ENCODE results near the gene DOCK1.

The DOCK1 gene

DNA sequence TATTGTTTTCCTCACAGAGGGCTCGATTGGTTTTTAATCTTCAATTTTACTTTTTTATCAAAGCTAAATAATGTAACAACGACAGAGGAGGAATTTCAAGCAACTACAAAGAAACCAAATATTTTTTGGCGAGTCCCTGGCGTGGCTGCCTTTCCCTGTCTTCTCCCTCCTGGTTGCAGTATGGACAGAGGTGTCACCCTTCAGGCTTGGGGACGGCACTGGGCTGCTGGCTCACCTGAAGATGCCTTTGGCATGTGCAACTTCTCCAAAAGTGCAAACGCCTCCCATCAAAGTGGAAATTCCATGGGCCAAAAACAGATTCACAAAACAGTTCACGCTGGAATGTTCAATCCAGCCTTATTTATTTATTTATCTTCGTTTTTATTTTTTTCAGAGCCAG lies 51.9 kb downstream of the DOCK1 start:
- no peak for DNase-seq (ENCODE audit: low spot score in 2 of 2)
- in situ Hi-C loops (cut with MboI; ENCODE audit: low sequenced_read_pairs) = no loop called here
- H3K9me3 ChIP-seq = no peaks in the 10 kb centered on the region

DNA sequence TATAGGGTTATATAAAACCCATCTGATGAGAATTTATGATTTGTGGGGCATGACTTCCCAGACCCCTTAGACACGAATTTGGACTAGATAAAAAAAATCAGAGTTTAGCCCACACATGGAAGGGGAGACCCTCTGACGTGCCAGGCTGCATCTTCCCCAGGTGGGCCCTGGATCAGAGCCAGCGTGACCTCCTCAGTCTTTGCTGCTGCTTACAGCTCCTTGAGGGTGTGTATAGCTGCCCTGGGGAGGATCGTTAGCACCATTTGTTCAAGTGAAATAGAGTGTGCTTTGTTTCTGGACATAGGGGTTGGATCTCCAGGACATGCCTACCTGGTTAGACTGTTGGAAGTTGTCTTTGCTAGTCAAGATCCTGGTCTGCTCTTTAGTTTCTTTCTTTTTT lies 54.2 kb downstream of the DOCK1 start:
- no peaks in the 10 kb centered on the region for H3K27me3 ChIP-seq (ENCODE audit: low read depth)
- H3K4me3 ChIP-seq = no peak overlapping the region
- H3K4me1 ChIP-seq = no peaks in the 10 kb centered on the region
- no peaks in the 10 kb centered on the region for H3K36me3 ChIP-seq (replicated peaks)
- in situ Hi-C loops (cut with MboI; ENCODE audit: low sequenced_read_pairs) = no loop called here
- DNase-seq (ENCODE audit: low spot score in 2 of 2) = no peak
- H3K9me3 ChIP-seq = no peaks in the 10 kb centered on the region

More for the DNA sequence above, 51.9 kb downstream of the DOCK1 start:
- Histone ChIP-seq H3K4me3 (no peak overlapping the region), H3K27me3 (ENCODE audit: low read depth) (no peaks in the 10 kb centered on the region), H3K4me1 (no peaks in the 10 kb centered on the region), H3K36me3 (replicated peaks) (no peaks in the 10 kb centered on the region)

DNA sequence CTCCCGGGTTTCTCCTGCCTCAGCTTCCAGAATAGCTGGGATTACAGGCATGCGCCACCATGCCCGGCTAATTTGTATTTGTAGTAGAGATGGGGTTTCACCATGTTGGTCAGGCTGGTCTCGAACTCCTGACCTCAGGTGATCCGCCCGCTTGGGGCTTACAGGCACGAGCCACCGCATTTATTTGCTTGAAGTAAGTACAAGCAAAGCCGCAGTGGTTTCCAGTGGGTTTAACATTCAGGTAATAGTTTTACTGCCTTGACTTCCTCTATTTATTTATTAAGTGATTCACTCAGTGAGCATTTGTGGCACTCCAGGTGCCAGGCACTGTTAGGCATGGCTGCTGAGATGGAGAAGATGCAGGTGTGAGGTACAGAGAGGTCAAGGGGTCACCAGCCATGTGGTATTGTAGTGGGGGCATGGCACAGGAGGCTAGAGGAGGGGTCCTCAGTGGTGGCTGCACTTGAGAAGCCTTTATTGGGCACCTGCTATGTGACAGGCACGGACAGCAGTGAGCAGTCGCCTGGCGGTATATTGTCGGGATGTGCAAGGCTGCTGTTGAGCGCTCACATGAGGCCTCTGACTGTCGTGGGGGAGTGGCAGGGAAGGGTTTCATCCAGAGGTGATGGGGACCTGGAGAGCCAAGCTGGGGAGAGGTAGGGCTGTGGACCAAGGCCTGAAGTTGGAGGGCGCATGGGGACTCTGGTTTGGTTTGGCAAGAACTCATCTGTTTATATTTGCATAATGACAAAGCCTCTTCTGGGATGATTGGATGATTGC lies 54.9 kb downstream of the DOCK1 start:
- H3K9me3 ChIP-seq = no peaks in the 10 kb centered on the region
- in situ Hi-C loops (cut with MboI; ENCODE audit: low sequenced_read_pairs) = no loop called here
- no peak overlapping the region for H3K4me3 ChIP-seq
- H3K36me3 ChIP-seq (replicated peaks) = no peaks in the 10 kb centered on the region
- DNase-seq (ENCODE audit: low spot score in 2 of 2) = no peak
- H3K27me3 ChIP-seq (ENCODE audit: low read depth) = no peaks in the 10 kb centered on the region
- H3K4me1 ChIP-seq = no peaks in the 10 kb centered on the region

- Histone ChIP-seq H3K27me3 (ENCODE audit: low read depth) (no peaks in the 10 kb centered on the region), H3K4me3 (no peak overlapping the region), H3K36me3 (replicated peaks) (no peaks in the 10 kb centered on the region), H3K4me1 (no peaks in the 10 kb centered on the region), H3K9me3 (no peaks in the 10 kb centered on the region)
- no peak for DNase-seq (ENCODE audit: low spot score in 2 of 2)
- in situ Hi-C loops (cut with MboI; ENCODE audit: low sequenced_read_pairs) = no loop called here
Observed at GRCh38 chr10:126963354-126963753, 58.1 kb downstream of the DOCK1 start.

- no peaks in the 10 kb centered on the region for H3K27me3 ChIP-seq (ENCODE audit: low read depth)
- no peak for DNase-seq (ENCODE audit: low spot score in 2 of 2)
- no peaks in the 10 kb centered on the region for H3K36me3 ChIP-seq (replicated peaks)
- H3K4me1 ChIP-seq = no peaks in the 10 kb centered on the region
- H3K4me3 ChIP-seq = no peak overlapping the region
- no peaks in the 10 kb centered on the region for H3K9me3 ChIP-seq
- in situ Hi-C loops (cut with MboI; ENCODE audit: low sequenced_read_pairs) = no loop called here
Observed at GRCh38 chr10:126964190-126964589, 59.0 kb downstream of the DOCK1 start.

DNA sequence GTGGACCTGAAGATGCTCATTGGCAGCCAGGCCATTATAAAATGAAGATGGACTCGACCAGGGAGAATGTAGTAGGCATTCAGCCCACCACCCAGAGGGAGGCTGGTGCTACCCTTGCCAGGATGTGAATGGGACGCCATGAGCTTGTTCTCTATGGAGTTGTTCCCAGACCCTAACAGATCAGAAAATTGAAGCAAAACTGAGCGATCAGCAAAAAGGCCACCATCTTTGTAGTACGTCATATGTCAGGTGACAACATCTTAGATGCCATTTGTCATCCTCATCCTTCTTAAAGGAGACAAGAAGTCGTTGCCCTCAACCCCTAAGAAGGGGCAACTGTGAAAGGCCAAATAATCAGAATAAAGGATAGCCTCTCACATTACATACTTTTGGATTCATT lies 61.7 kb downstream of the DOCK1 start:
- no peak for DNase-seq (ENCODE audit: low spot score in 2 of 2)
- Histone ChIP-seq H3K36me3 (replicated peaks) (no peaks in the 10 kb centered on the region), H3K4me3 (no peak overlapping the region), H3K27me3 (ENCODE audit: low read depth) (no peaks in the 10 kb centered on the region), H3K9me3 (no peaks in the 10 kb centered on the region), H3K4me1 (no peaks in the 10 kb centered on the region)
- in situ Hi-C loops (cut with MboI; ENCODE audit: low sequenced_read_pairs) = no loop called here

DNA sequence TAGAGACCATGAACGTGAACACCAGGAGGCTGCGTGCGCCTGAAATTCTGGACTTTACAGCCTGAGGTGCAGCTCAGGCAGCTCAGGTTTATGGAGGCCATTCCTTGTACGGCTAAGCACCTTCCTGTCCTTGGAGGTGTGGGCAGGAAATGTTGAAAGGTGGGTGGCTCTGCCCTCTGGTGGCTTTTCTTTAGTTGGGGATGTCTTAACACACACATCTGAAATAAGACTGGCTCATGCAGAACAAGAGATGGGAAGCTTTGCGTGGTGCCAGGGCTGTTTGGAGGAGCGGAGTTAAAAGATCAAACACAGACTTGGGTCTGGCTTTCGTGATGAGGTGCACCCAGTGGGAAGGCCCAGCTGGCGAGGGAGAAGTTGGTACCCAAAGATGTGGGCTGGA lies 64.1 kb downstream of the DOCK1 start:
- Histone ChIP-seq H3K9me3 (no peaks in the 10 kb centered on the region), H3K4me3 (no peak overlapping the region), H3K4me1 (no peaks in the 10 kb centered on the region), H3K36me3 (replicated peaks) (no peaks in the 10 kb centered on the region), H3K27me3 (ENCODE audit: low read depth) (no peaks in the 10 kb centered on the region)
- DNase-seq (ENCODE audit: low spot score in 2 of 2) = no peak
- in situ Hi-C loops (cut with MboI; ENCODE audit: low sequenced_read_pairs) = no loop called here

- Histone ChIP-seq H3K36me3 (replicated peaks) (no peaks in the 10 kb centered on the region), H3K4me1 (no peaks in the 10 kb centered on the region), H3K9me3 (no peaks in the 10 kb centered on the region), H3K4me3 (no peak overlapping the region), H3K27me3 (ENCODE audit: low read depth) (no peaks in the 10 kb centered on the region)
- DNase-seq (ENCODE audit: low spot score in 2 of 2) = no peak
- in situ Hi-C loops (cut with MboI; ENCODE audit: low sequenced_read_pairs) = no loop called here
Observed at GRCh38 chr10:126972635-126973414, 67.6 kb downstream of the DOCK1 start.

DNA sequence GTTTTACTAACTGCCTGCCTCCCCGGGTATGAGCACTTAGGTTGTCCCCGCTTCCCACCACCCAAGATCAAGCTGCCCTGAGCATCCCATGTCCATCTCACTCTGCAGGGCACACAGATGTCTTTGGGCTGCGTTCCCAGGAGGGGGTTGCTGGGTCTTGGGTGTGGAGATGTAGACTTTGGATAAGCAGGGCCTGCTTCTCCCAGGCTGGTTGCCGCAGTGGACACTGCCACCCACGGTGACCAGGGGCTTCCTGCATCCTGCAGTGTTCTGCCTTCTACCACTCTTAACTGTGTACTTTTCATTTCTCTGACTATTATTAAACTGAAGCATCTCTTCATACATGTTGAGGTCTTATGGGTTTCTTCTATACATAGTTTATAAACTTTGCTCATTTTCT lies 70.0 kb downstream of the DOCK1 start:
- no peaks in the 10 kb centered on the region for H3K9me3 ChIP-seq
- H3K4me1 ChIP-seq = no peaks in the 10 kb centered on the region
- no peak for DNase-seq (ENCODE audit: low spot score in 2 of 2)
- no peak overlapping the region for H3K4me3 ChIP-seq
- H3K27me3 ChIP-seq (ENCODE audit: low read depth) = no peaks in the 10 kb centered on the region
- H3K36me3 ChIP-seq (replicated peaks) = peaks cover 3% of the 10 kb centered on the region; the same call in 1 of the 2 replicates
- in situ Hi-C loops (cut with MboI; ENCODE audit: low sequenced_read_pairs) = no loop called here

- in situ Hi-C loops (cut with MboI; ENCODE audit: low sequenced_read_pairs) = no loop called here
- Histone ChIP-seq H3K9me3 (no peaks in the 10 kb centered on the region), H3K27me3 (ENCODE audit: low read depth) (no peaks in the 10 kb centered on the region), H3K36me3 (replicated peaks) (peaks cover 3% of the 10 kb centered on the region; the same call in 1 of the 2 replicates), H3K4me1 (no peaks in the 10 kb centered on the region), H3K4me3 (no peak overlapping the region)
- no peak for DNase-seq (ENCODE audit: low spot score in 2 of 2)
Observed at GRCh38 chr10:126977216-126977615, 72.0 kb downstream of the DOCK1 start.

DNA sequence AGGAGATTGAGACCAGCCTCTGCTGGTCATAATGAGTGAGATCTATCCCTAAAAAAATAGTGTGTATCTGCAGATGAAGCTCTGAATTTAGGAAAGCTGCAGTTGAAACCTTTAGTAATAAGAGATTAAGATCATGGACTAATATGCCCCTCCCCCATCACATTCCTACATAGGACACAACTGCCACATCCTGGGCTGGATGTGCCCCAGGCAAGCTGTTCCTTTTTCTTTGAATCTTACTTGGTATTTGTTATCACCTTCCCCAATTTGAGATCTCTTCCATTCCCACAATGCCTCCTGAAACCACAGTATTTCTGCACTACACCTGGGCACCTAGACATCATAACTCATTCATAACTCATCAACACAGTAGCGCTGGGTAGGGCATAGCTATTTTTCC lies 74.1 kb downstream of the DOCK1 start:
- H3K4me3 ChIP-seq = no peak overlapping the region
- DNase-seq (ENCODE audit: low spot score in 2 of 2) = no peak
- H3K9me3 ChIP-seq = no peaks in the 10 kb centered on the region
- in situ Hi-C loops (cut with MboI; ENCODE audit: low sequenced_read_pairs) = no loop called here
- H3K4me1 ChIP-seq = no peaks in the 10 kb centered on the region
- H3K27me3 ChIP-seq (ENCODE audit: low read depth) = no peaks in the 10 kb centered on the region
- H3K36me3 ChIP-seq (replicated peaks) = peaks cover 3% of the 10 kb centered on the region; the same call in 1 of the 2 replicates

- Histone ChIP-seq H3K4me1 (no peaks in the 10 kb centered on the region), H3K9me3 (no peaks in the 10 kb centered on the region), H3K36me3 (replicated peaks) (peaks cover 13% of the 10 kb centered on the region), H3K27me3 (ENCODE audit: low read depth) (no peaks in the 10 kb centered on the region), H3K4me3 (no peak overlapping the region)
- in situ Hi-C loops (cut with MboI; ENCODE audit: low sequenced_read_pairs) = no loop called here
- no peak for DNase-seq (ENCODE audit: low spot score in 2 of 2)
Observed at GRCh38 chr10:126993208-126993607, 88.0 kb downstream of the DOCK1 start.

- H3K9me3 ChIP-seq = no peaks in the 10 kb centered on the region
- H3K36me3 ChIP-seq (replicated peaks) = peaks cover 18% of the 10 kb centered on the region
- H3K4me1 ChIP-seq = no peaks in the 10 kb centered on the region
- DNase-seq (ENCODE audit: low spot score in 2 of 2) = no peak
- H3K27me3 ChIP-seq (ENCODE audit: low read depth) = no peaks in the 10 kb centered on the region
- in situ Hi-C loops (cut with MboI; ENCODE audit: low sequenced_read_pairs) = no loop called here
- H3K4me3 ChIP-seq = no peak overlapping the region
Observed at GRCh38 chr10:126997801-126998590, 92.8 kb downstream of the DOCK1 start.

DNA sequence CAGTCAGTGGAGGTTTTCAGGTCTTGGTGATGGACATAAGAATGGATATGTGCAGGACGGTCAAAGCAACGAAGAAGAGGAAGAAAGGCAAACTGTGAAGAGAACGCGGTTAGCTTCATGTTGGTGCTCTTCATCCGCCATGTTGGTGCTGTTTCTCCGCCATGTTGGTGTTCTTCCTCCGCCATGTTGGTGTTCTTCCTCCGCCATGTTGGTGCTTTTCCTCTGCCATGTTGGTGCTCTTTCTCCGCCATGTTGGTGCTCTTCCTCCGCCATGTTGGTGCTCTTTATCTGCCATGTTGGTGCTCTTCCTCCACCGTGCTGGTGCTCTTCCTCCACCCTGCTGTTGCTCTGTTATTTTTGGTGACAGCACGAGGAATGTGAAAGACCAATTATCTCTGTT lies 95.4 kb downstream of the DOCK1 start:
- H3K36me3 ChIP-seq (replicated peaks) = peaks cover 18% of the 10 kb centered on the region
- no peak for DNase-seq (ENCODE audit: low spot score in 2 of 2)
- no peaks in the 10 kb centered on the region for H3K27me3 ChIP-seq (ENCODE audit: low read depth)
- H3K4me1 ChIP-seq = no peaks in the 10 kb centered on the region
- H3K4me3 ChIP-seq = no peak overlapping the region
- in situ Hi-C loops (cut with MboI; ENCODE audit: low sequenced_read_pairs) = no loop called here
- H3K9me3 ChIP-seq = no peaks in the 10 kb centered on the region

Data from HAP-1 (cell line).